ENCODE results near the gene TAP1. TPM values are rescaled to one million over a fixed set of nuclear protein-coding genes. Genes with fewer than 3 reads are reported as not detected.

The TAP1 gene
- total and polyA plus RNA-seq, 10 of the 15 experiments (the other 5 are each of a cell fraction or from before 2014, with no cell fraction given), result 33.4 to 249 (median 169) TPM

DNA sequence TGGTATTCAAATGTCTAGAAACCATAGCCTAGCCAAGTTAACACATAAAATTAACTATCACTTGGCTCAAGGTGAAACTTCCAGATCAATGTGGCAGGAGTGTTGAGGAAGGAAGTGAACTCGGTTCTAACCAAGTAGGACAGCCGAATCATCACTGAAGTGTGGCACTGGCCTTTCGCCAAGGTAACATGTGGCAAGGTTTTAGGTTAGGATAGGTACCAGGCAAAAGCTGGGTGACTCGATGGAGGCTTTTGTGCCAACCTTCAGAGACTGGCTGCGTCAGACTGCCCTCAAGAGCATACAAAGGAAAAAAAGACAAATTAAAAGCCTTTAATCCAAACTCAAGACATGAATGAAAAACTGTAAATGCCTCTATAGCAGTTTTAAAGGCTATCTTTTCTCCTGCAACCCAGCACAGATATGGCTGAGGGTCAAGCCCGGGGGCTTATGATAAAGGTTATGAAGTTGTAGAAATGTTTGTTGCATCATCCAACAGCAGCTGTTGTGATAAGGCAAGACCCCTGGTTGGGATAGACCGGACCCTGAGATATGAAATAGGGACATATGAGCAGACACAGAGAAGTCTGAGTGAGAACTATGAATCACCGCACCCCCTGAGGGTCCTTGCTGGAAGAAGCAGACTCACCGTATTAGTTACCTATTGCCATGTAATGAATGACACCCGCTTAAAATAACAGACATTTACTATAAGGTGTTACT, 12.4 kb upstream of the TAP1 start:
- intact Hi-C loops (cut with micrococcal nuclease; ENCODE audit: unreplicated experiment), result loop anchor here (5.0 kb wide), 4 partner anchors 39 to 454 kb away; partner anchors contain the start of gene HLA-DRA
- ATAC-seq, result no peak
- no peaks in the 10 kb centered on the region; a peak in 1 of 4 replicates for H3K36me3 ChIP-seq (ENCODE audit: control insufficient read depth in 2 of 2, insufficient read depth in 2 of 2, low read length in 1 of 2)
- ChIA-PET RAD21 (ENCODE audit: unreplicated experiment) (interaction anchor here (4.2 to 7.2 kb wide), 2 partner anchors 9 to 26 kb away, joined by 95 to 236 read pairs; partner anchors contain the start of genes PSMB9, TAP1 and TAP2), POLR2A (interaction anchor here (0.7 to 4.1 kb wide), 3 partner anchors 10 to 27 kb away, joined by 4 to 56 read pairs (median 10); partner anchors contain the start of genes PSMB9, TAP1 and TAP2), CTCF (interaction anchor here (2.6 to 4.3 kb wide), 5 partner anchors 11 to 452 kb away, joined by 10 to 73 read pairs (median 30); partner anchors contain the start of genes PSMB9, TAP1 and TAP2), SMC1A (ENCODE audit: uncharacterized antibody, unreplicated experiment) (interaction anchor here (2.8 to 6.7 kb wide), 4 partner anchors 20 to 119 kb away, joined by 8 to 226 read pairs (median 40); partner anchors contain the start of gene TAP2)
- no peak for DNase-seq (ENCODE audit: low read depth, low spot score)
- no peak for FAIRE-seq
- no peak overlapping the region for H3K4me3 ChIP-seq
- no peaks in the 10 kb centered on the region for H3K79me2 ChIP-seq (ENCODE audit: control insufficient read depth, insufficient read depth, low read length)
- no peak overlapping the region for H3K9ac ChIP-seq (ENCODE audit: control insufficient read depth, insufficient read depth, low read length)
- no peak overlapping the region for H3K4me2 ChIP-seq (ENCODE audit: control insufficient read depth, insufficient read depth)
- 40% methylated on average over 10 of the region's 10 CpGs for WGBS (ENCODE audit: insufficient coverage, insufficient replicate concordance, low lambda C conversion rate, missing lambda C conversion rate)
- H3K4me1 ChIP-seq (ENCODE audit: control insufficient read depth, insufficient read depth, low read length), result peaks cover 29% of the 10 kb centered on the region
- no peak overlapping the region for H2AFZ ChIP-seq (ENCODE audit: control insufficient read depth, low read depth, low read length)
- no peaks in the 10 kb centered on the region for H4K20me1 ChIP-seq (ENCODE audit: control insufficient read depth, insufficient read depth)
- no TSS peak for BruUV-seq (replicated peaks)
- TF ChIP-seq, protein P1, sequence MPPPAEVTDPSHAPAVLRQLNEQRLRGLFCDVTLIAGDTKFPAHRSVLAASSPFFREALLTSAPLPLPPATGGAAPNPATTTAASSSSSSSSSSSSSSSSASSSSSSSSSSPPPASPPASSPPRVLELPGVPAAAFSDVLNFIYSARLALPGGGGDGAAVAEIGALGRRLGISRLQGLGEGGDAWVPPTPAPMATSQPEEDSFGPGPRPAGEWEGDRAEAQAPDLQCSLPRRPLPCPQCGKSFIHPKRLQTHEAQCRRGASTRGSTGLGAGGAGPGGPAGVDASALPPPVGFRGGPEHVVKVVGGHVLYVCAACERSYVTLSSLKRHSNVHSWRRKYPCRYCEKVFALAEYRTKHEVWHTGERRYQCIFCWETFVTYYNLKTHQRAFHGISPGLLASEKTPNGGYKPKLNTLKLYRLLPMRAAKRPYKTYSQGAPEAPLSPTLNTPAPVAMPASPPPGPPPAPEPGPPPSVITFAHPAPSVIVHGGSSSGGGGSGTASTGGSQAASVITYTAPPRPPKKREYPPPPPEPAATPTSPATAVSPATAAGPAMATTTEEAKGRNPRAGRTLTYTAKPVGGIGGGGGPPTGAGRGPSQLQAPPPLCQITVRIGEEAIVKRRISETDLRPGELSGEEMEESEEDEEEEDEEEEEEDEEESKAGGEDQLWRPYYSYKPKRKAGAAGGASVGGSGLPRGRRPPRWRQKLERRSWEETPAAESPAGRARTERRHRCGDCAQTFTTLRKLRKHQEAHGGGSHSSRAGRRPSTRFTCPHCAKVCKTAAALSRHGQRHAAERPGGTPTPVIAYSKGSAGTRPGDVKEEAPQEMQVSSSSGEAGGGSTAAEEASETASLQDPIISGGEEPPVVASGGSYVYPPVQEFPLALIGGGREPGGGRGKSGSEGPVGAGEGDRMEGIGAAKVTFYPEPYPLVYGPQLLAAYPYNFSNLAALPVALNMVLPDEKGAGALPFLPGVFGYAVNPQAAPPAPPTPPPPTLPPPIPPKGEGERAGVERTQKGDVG (CRISPR knock-in tag; IDR thresholded peaks at IDR 0.05), result no peak
- TF ChIP-seq SPI1 (IDR thresholded peaks at IDR 0.05; ENCODE audit: borderline replicate concordance, insufficient read depth, low read depth, low read length), result 0 out of 2 replicates have a peak, but pooled peaks have one; percentile 4
- no peaks in the 10 kb centered on the region for H3K9me3 ChIP-seq (replicated peaks; ENCODE audit: control insufficient read depth, insufficient read depth, low read length)
- in situ Hi-C loops (cut with MboI), result loop anchor here (5.0 kb wide), 1 partner anchor 454 kb away; no protein-coding TSS in a partner anchor
- no peaks in the 10 kb centered on the region for H3K27me3 ChIP-seq (replicated peaks in 1 of 2; ENCODE audit: control insufficient read depth in 2 of 2, insufficient read depth in 2 of 2, low read length in 1 of 2)
- peak overlapping the region; percentile 27; the same call in 1 of the 2 replicates for H3K27ac ChIP-seq (ENCODE audit: control insufficient read depth, insufficient read depth)
